ENCODE data around the gene NSUN2.

GRCh38 chr5:6682239-6682638 lies 49.4 kb upstream of the NSUN2 start:
- TF ChIP-seq CTCF (conservative IDR thresholded peaks at IDR 0.05 in 1 of 2, IDR thresholded peaks at IDR 0.05 in 1 of 2; ENCODE audit: extremely low read depth in 1 of 2, insufficient read depth in 1 of 2, low read depth in 1 of 2, low read length in 2 of 2) (no peak), EZH2 (IDR thresholded peaks at IDR 0.05; ENCODE audit: borderline replicate concordance, low read length) (no peak)

Data from mammary epithelial cell (primary cell).